ENCODE results near the gene ALDH6A1. TPM values are rescaled to one million over a fixed set of nuclear protein-coding genes. Genes with fewer than 3 reads are reported as not detected.
"Not testable (repeated sequence)": the region's sequence is repeated elsewhere in the genome, so short reads cannot be mapped to it uniquely, and the experiment has no call there.

Gene ALDH6A1
- 10 to 100 TPM; 12.7 to 37.5 (median 20.0) TPM for total RNA-seq

DNA sequence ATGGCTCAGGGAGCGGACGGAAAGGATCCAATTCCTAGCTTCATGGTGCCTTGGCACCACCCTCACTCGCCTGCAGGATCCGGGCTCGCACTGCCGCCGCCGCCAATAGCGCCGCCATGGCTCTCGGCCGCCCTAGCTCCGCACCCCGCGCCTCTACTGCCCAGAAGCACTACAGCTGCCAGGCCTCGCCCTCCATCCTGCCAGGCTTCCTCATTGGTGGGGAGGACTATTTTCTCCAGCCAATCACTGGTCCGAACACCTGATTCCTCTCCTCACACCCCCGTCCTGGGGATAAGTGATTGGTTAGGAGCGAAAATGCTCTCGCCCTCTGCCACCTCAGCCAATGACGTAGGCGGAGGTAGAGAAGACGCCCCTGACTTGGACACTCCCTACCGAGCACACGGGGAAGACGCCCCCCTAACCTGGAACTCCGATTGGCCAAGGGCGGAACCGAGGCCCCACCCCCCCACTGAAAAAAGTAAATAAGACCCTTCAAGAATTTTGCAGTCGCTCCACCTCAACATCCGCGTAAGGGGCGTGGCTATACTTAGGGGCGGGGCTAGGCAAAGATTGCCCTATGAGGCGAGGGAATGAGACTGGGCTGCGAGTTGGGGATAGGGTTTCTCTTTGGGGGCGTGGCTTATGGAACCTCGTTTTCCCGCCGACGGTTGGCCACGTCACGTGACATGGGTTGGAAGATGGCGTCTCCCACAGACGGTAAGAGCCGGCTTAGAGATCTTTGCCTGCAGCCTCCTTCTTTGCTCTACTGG is at the start of gene ALDH6A1, which contains the start of gene LIN52:
ALDH6A1 (minus strand) TSS at position 177 of the 770 bp plus-strand sequence; CDS start at position 118, 59 bp downstream.
LIN52 (plus strand) TSS at position 680 of the 770 bp plus-strand sequence; CDS start at position 699, 19 bp downstream.
- WGBS, 2 donors, result 0 to 1% methylated on average over 44 to 45 of the region's 46 CpGs
- intact Hi-C loops (cut with DNase I; ENCODE audit: low total_unique reads), result no loop called here
- peak; percentile 100 for DNase-seq (ENCODE audit: low spot score in 2 of 2)
- H3K4me3 ChIP-seq (ENCODE audit: low read depth, poor library complexity, severe bottlenecking), result peak within 1 kb of the TSS; percentile 78
- TF ChIP-seq POLR2A (IDR thresholded peaks at IDR 0.05), result peak in 1 of 2 donors; percentile 49
- TF ChIP-seq, protein P1, sequence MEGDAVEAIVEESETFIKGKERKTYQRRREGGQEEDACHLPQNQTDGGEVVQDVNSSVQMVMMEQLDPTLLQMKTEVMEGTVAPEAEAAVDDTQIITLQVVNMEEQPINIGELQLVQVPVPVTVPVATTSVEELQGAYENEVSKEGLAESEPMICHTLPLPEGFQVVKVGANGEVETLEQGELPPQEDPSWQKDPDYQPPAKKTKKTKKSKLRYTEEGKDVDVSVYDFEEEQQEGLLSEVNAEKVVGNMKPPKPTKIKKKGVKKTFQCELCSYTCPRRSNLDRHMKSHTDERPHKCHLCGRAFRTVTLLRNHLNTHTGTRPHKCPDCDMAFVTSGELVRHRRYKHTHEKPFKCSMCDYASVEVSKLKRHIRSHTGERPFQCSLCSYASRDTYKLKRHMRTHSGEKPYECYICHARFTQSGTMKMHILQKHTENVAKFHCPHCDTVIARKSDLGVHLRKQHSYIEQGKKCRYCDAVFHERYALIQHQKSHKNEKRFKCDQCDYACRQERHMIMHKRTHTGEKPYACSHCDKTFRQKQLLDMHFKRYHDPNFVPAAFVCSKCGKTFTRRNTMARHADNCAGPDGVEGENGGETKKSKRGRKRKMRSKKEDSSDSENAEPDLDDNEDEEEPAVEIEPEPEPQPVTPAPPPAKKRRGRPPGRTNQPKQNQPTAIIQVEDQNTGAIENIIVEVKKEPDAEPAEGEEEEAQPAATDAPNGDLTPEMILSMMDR (IDR thresholded peaks at IDR 0.05), result no peak

DNA sequence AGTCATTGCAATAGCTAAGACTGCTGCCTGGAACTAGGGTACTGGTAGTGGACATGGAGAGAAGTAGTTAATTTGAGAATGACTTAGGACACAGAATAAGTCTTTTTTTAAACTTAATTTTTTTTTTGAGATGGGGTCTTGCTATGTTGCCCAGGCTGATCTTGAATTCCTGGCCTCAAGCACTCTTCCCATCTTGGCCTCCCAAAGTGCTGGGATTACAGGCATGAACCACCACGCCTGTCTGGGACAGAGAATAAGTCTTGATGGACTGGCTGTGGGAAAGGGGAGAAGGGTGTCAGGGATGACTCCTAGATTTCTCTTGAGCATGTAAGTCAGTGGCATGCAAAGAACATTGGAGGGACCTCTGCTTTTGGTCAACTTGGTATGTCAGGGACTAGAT is 43.4 kb upstream of the ALDH6A1 start:
- no peak overlapping the region for H3K4me3 ChIP-seq (ENCODE audit: low read depth, poor library complexity, severe bottlenecking)
- intact Hi-C loops (cut with DNase I; ENCODE audit: low total_unique reads), result no loop called here
- no peak for DNase-seq (ENCODE audit: low spot score in 2 of 2)
- 94 to 97% methylated on average over 1 of the region's 1 CpG for WGBS, 2 donors
- TF ChIP-seq, protein P1 (IDR thresholded peaks at IDR 0.05), result no peak
- no peak for TF ChIP-seq POLR2A (IDR thresholded peaks at IDR 0.05)

DNA sequence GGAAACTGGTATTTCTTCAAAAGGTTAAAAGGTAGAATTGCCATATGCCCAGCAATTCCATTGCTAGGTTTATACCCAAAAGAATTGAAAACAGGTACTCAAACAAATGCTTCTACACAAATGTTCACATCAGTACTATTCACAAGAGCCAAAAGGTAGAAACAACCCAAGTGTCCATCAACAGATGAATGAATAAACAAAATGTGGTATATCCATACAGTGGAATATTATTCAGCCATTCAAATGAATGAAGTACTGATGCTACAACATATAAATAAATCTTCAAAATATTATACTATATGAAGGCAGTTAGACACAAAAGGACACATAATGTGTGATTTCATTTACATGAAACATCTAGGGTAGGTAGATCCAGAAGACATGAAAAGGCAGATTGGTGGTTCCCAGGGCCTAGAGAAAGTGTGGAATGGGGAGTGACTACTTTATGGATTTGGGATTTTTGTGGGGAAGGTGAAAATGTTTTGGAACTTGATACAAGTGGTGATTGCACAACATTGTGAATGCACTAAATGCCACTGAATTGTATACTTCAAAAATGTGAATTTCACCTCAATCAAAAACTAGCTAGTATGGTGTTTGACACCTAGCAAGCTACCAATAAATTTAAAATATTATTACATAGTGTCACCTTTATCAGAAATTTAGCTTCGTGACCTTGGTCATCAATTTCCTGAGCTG is 42.2 kb upstream of the ALDH6A1 start:
- DNase-seq (ENCODE audit: low spot score in 2 of 2), result no peak
- 94 to 96% methylated on average over 1 of the region's 1 CpG for WGBS, 2 donors
- no peak overlapping the region for H3K4me3 ChIP-seq (ENCODE audit: low read depth, poor library complexity, severe bottlenecking)
- TF ChIP-seq POLR2A (IDR thresholded peaks at IDR 0.05), result no peak
- TF ChIP-seq, protein P1 (IDR thresholded peaks at IDR 0.05), result no peak
- intact Hi-C loops (cut with DNase I; ENCODE audit: low total_unique reads), result no loop called here

DNA sequence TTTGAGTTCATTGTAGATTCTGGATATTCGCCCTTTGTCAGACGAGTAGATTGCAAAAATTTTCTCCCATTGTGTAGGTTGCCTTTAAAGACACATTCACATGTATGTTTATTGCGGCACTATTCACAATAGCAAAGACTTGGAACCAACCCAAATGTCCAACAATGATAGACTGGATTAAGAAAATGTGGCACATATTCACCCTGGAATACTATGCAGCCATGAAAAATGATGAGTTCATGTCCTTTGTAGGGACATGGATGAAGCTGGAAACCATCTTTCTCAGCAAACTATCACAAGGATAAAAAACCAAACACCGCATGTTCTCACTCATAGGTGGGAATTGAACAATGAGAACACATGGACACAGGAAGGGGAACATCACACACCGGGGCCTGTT is 41.2 kb upstream of the ALDH6A1 start:
- DNase-seq (ENCODE audit: low spot score in 2 of 2); intact Hi-C loops (cut with DNase I; ENCODE audit: low total_unique reads); H3K4me3 ChIP-seq (ENCODE audit: low read depth, poor library complexity, severe bottlenecking): not testable (repeated sequence)
- 72 to 93% methylated on average over 4 to 5 of the region's 5 CpGs for WGBS, 2 donors

DNA sequence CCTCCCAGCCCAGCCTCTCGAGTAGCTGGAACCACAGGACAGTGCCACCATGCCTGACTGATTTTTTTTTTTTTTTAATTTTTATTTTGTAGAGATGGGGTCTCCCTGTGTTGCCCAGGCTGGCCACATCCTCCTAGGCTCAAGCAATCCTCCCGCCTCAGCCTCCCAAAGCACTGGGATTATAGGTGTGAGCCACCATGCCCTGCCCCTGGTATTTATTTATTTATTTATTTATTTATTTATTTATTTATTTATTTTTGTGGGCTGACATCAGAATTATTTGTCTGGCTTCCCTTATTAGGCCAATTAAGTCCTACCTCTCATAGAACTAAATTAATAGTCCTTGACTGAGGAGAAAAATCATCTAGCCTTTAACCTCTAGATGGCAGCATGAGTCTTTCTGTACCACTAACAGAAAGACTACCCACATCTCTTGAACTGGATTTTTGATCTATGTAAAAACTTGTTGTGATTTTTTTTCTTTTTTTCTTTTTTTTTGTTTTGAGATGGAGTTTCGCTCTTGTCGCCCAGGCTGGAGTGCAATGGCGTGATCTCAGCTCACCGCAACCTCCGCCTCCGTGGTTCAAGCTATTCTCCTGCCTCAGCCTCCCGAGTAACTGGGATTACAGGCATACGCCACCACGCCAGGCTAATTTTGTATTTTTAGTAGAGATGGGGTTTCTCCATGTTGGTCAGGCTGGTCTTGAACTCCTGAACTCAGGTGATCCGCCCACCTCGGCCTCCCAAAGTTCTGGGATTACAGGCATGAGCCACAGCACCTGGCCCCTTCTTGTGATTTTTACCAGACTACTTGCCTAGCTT is 27.4 kb upstream of the ALDH6A1 start:
- not testable (repeated sequence) for DNase-seq (ENCODE audit: low spot score in 2 of 2); H3K4me3 ChIP-seq (ENCODE audit: low read depth, poor library complexity, severe bottlenecking)
- 88 to 96% methylated on average over 13 of the region's 13 CpGs for WGBS, 2 donors
- intact Hi-C loops (cut with DNase I; ENCODE audit: low total_unique reads), result loop anchor here (10.0 kb wide), 1 partner anchor 143 kb away; no protein-coding TSS in a partner anchor

DNA sequence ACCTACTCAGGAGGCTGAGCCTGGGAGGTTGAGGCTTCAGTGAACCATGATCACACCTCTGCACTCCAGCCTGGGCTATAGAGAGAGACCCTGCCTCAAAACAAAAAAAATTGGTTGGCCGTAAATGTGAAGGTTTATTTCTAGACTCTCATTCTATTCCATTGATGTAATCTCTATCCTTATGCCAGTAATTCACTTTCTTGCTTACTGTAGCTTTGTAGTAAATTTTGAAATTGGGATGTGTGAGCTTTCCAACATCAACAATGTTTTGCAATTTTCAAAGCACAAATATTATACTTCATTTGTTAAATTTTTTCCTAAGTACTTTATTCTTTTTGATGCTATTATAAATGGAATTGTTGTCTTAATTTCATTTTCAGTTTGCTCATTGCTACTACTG is 25.1 kb upstream of the ALDH6A1 start:
- intact Hi-C loops (cut with DNase I; ENCODE audit: low total_unique reads), result no loop called here
- H3K4me3 ChIP-seq (ENCODE audit: low read depth, poor library complexity, severe bottlenecking), result no peak overlapping the region
- WGBS, 2 donors, result 86 to 88% methylated on average over 1 of the region's 1 CpG

More for the DNA sequence above, 25.1 kb upstream of the ALDH6A1 start:
- no peak for DNase-seq (ENCODE audit: low spot score in 2 of 2)
- TF ChIP-seq, protein P1 (IDR thresholded peaks at IDR 0.05), result no peak
- TF ChIP-seq POLR2A (IDR thresholded peaks at IDR 0.05), result no peak

All from lower leg skin (tissue), 4 donors.